IPS-NIHi11 (cell line): Measurements from ENCODE around the gene TCTN2.

ENCODE experiments used
- DNase-seq: peaks from one replicate; pipeline ENCODE4 v3.0.0; 2012; ENCODE audit warnings: mixed read lengths, low spot score

TCTN2 gene

DNA sequence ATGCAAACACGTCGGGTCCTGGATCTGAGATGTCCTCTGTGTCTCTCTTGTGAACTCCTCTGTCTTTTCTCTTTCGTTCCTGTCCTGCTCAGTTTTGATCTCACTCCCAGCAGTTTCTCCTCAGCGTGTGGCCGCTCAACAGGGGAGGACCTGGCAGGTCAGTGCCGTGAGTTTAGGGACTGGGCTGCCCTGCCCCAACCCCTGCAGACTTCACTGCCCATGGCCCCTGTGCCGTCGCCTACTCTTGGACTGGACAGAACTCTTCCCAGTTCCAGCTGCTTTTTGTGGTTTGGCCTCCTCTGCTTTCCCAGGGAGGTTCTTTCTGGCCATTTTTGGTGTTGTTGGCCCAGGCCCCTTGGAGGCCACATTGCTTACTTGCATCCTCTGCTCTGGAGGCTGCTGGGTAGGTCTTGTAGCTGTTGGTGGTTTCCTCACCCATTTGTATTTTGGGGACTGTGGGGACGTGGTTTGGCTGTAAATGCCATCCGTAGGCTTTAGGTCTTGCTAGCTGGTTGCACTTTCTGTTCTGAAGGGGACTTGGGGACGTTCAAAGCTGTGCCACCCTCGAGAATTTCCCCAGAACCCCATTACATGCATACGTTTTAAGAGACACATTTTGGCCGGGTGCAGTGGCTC is 71.1 kb downstream of the TCTN2 start:
- DNase-seq: no peak

DNA sequence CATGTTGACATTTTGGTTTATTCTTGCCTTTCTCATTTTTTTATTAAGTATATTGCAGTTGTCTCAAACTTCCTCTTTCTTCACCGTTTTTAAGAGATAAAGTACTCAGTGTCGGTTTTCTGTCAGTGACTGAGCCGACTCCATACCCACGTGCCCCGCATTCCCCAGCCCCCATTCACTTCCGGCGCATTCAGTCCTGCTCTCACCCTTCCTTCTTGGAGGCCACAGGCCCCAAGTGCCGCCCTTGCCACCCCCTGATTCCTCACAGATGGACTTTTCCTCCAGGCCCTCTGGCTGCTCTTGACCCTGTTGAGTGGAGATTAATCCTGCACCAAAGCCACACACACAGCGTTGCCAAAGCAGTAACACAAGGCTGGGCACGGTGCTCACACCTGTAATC is 72.1 kb downstream of the TCTN2 start:
- DNase-seq: no peak

DNA sequence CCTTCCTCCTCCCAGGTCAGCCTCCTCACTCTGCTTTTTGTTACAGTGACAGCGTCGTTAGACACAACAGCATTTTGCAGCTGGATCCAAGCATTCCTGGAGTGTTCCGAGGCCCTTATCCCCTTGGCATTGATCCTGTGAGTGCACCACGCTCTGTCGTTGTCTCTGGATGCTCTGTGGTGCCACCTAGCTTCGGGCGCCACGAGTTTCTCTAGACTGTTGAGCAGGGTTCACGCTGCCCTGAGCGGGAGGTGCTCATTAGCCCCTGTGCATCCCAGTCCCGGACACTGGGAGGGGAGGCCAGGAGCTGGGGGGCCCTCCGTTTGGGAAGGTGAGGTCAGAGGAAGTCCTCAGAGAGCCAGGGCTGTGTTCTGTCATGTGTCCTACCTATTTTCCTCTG is 73.9 kb downstream of the TCTN2 start:
- DNase-seq: peak; percentile 51

DNA sequence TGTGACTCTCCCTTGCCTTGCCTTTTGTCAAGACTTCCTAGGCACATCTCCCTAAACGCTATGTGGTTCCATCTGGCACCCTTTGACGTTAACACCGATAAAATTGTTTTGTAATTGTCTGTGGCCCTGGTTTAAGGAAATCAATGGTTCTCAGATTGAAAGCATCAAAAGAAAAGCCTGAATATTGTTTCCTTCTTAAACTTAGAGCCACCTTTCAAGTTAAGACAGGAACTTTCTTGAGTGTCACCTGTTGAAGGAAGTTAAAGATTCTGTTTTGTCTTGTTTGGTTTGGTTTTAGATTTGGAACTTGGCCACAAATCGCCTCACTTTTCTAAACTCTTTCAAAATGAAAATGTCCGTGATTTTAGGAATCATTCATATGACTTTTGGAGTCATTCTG is 76.4 kb downstream of the TCTN2 start:
- no peak for DNase-seq

DNA sequence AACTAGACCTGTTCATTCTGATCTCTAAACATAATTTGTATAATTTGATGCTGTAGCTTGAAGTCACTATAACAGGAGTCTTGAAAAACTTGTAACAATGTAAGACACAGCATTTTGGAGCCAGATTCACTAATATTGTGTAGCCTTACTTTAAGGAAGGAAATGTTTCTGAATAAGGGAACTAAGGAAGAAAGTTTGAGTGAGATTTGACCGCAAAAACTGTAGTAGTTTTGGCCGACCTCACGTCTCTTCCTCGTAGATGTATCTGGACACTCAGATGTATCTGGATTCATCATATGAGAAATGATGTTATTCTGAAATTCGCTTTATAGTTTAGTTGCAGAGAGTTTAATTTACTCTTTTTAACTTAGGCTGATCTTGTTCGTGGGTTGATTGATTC is 77.2 kb downstream of the TCTN2 start:
- DNase-seq: no peak

DNA sequence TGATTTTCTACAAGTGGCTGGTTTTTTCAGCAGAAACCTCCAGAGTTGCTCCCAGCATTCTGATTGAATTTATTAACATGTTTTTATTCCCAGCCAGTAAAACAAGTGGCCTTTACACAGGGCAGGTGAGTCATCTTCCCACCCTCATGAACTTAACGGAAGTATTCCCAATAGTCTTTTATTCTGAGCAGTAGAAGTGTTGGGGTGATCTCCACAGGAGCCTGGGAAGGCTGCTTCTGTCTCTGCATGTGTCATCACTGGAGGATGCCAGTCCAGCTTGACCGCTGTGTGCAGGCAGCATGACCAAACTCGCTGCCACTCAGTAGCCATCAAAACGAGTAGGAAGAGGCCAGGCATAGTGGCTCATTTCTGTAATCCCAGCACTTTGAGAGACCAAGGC is 77.7 kb downstream of the TCTN2 start:
- no peak for DNase-seq

DNA sequence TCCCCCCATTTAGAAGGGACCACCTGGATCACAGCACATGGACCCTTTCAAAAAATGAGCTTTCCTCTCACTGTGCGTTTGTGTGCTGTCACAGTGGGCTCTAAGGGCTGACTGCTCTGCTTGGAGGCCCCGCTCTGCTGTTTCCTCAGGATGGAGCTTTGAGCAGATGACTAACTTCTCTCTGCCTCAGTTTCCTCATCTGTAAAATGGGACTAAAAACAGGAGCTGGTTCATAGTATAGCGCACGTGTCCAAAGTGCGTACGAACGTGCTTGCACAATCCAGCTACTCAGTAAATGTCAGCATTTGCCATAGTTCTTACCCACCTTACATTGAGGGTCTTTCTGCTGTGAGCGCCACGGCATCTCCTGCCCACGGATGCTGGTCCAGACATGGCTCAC is 78.4 kb downstream of the TCTN2 start:
- no peak for DNase-seq

DNA sequence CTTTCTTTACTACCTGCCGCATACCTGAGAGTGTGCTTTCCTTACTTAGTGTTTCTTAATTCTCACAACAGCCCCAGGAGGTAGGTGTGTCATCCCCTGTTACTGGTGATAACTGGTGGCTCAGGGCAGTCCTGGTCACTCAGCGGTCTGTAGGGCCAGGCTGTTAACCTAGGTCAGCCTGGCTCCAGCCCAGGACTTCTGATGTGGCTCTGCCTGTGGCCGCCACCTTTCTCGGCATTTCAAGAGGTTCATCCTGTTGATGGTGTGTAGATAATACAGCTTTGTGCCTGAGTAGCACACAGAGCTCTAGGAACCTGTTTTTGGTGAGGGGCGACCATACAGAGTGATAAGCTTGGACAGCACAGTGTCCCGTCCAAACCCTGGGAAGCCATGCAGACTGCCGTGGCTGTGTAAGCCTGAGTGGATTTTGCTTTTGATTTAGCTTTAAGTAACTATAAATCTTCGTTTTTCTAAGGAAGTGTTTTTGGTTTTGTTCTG is 79.3 kb downstream of the TCTN2 start:
- DNase-seq: no peak

DNA sequence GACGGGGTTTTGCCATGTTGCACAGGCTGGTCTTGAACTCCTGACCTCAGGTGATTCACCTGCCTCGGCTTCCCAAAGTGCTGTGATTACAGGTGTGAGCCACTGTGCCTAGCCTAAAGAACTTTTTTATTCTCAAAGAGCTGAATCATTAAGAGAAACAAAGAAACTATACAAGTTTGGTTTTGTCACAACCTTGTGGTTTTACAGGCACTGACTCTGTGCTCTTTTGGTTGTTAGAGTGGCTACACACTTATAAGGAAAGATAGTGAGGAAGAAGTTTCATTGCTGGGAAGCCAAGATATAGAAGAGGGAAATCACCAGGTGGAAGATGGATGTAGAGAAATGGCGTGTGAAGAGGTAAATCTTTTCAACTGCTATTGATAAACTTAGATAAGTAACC is 81.1 kb downstream of the TCTN2 start:
- no peak for DNase-seq

DNA sequence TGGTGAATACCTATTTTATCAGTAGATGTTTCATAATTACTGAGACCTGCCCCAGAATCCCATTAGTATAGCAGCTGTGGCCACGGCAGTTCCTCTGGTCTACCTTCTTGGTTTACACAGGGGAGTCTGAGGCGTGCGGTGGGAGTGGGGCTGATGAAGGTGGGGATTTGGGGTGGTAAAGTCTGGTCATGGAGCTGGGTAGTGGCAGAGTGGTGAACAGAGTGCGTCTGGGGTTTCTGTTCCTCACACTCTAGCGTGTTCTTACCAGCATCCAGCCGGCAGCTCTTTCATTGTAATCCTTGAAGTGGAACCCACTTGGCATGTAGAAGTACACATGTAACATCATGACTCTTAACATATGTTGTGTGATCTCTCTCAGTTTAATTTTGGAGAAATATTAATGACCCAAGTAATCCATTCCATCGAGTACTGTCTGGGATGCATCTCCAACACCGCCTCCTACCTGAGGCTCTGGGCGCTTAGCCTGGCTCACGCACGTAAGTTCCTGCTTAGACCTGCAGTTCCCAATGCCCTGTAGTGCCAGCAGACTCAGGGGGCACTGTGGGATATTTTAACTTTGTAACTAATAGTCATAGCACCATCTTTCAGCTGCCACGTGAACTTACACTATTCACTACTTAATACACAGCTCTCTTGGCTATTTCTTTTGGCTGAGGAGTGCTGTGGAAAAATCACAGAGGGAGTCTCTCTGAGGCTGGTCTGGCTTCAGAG is 83.3 kb downstream of the TCTN2 start:
- no peak for DNase-seq

DNA sequence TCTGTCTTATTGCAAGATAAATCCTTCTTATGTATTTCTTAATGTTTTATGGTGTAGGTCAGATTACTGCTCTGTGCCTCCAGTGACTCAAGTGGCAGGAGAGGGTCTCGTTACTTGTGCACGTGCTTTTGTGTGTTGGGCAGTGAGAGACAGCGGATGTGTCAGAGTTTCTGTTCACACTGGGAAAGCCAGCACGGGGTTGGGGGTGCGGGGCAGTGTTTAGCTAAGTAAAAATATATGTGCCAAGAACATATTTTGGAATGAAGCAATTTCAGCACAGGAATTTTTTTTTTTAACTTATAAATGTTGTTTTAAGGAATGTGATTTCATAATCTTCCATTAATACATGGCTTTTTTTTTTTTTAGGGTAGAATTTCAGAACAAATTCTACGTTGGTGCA is 86.6 kb downstream of the TCTN2 start:
- no peak for DNase-seq
